ENCODE results near the gene TCEA3. TPM values are rescaled to one million over a fixed set of nuclear protein-coding genes. Genes with fewer than 3 reads are reported as not detected.

TCEA3 gene
- total RNA-seq, 1 donor from 2014 or later: 0.40 TPM

GRCh38 chr1:23331713-23332112 lies 92.8 kb downstream of the TCEA3 start:
- DNase-seq (ENCODE audit: low read depth, low spot score): no peak

Other genes starting within 250 kb of the TCEA3 start
- gene HTR1D, start 207.2 kb downstream of the TCEA3 start, total RNA-seq: 0.26 and 0.42 TPM in 2 replicates
- gene HNRNPR, start 80.5 kb downstream of the TCEA3 start, total RNA-seq: 130 and 171 TPM in 2 replicates
- 15.2 and 21.1 TPM in 2 replicates for gene ZNF436, start 54.9 kb downstream of the TCEA3 start, total RNA-seq
- gene ASAP3, start 59.4 kb upstream of the TCEA3 start, total RNA-seq: 8.0 and 12.6 TPM in 2 replicates
- gene E2F2, start 106.5 kb upstream of the TCEA3 start, total RNA-seq: 2.1 and 3.8 TPM in 2 replicates
- gene ID3, start 134.8 kb upstream of the TCEA3 start, total RNA-seq: 189 and 206 TPM in 2 replicates